Stimulated activated CD8-positive, alpha-beta memory T cell treated with anti-CD3 and anti-CD28 coated beads, Interleukin-4, amount 100 ng/mL, for 48 hours (primary cell): Measurements from ENCODE around the gene RUNX2.

ENCODE experiments used
- DNase-seq: peaks from one replicate; pipeline ENCODE4 v3.0.0-alpha.2; 2020

The RUNX2 gene

GRCh38 chr6:45687570-45687969 is 359.4 kb downstream of the RUNX2 start:
- DNase-seq, result no peak

DNA sequence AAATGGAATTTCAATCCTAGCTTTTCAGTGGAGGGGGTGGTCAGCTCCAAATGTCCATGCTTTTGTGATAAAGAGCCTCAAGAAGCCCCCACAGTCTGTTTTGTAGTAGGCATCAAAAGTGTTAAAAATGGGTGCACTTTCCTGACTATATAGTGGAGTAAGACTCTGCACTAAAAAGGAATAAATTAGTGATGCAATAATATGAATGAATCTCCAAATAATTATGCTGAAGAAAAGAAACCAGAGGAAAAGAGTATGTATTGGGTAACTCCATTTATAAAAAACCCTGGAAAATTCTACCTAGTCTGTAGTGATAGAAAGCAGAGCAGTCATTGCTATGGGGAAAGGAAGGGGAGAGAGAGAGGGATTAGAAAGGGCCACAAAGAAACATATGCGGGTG is 360.1 kb downstream of the RUNX2 start:
- no peak for DNase-seq

DNA sequence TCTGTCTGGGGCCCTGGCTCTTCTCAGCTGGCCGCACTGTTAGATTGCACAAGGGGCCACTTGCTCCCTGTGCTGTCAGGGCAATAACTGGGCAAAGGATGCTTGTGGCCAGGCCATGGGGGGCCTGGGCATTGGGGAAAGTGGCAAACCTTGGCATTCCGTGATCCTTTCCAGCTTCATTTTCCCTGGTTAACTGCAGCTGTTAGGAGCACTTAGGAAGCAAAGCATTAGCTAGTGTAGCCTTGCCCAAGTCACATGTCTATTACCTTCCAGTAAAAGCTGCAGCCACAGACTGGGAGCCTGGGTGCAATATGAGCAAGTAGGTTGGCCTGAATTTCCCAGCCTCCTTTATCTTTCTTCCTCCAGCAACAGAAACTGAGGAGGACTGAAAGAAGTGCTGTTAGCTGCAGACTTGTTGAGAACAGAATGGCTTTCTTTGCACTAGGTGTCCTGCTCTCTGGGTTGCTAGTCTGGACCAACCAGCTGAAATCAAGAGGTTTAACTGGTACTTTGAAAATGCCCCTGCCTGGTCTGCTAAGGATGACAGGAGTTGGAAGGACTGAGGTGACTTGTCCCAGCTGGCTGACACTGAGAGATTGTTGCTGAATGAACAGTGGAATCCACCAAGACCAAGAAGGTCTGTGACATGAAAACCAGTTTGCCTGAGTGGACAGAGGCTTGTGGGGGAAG is 361.9 kb downstream of the RUNX2 start:
- no peak for DNase-seq

DNA sequence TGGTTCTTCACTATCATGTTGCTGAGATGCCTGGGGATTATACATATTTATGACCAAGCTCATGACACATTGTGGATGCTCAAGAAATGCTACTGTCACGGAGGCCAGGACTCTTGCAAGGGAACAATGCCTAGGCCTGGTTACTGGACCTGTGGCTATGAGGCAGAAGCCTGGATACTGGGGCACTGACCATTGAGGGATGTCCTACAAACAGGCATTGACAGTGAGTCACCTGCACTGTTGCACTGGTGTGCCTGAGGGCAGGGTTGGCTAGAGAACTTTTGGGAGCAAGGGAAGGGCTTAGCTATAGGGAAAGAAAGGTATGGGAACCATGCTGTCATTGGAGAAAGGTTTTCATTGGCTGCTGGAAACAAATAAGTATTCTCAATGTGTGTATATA is 362.7 kb downstream of the RUNX2 start:
- DNase-seq, result no peak

GRCh38 chr6:45691426-45691825 is 363.3 kb downstream of the RUNX2 start:
- no peak for DNase-seq

- DNase-seq, result no peak
Observed at GRCh38 chr6:45692021-45692420, 363.9 kb downstream of the RUNX2 start.

DNA sequence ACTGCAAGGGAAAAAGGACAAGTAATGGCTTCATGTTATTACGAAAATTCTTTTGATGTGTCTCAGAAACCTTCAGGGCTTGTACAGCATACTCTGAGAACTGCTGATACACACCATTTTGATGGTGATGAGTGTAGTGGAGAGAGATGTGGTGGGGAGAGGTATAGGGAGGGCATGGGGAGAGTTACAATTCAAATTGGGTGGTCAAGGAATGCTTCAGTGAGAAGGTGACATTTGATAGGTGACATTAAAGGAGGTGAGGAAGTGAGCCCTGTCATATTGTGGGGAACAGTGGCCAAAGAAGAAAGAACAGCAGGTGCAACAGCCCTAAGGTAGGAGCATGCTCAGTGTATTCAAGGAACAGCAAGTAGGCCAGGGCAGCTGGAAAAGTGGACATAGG is 368.6 kb downstream of the RUNX2 start:
- no peak for DNase-seq

DNA sequence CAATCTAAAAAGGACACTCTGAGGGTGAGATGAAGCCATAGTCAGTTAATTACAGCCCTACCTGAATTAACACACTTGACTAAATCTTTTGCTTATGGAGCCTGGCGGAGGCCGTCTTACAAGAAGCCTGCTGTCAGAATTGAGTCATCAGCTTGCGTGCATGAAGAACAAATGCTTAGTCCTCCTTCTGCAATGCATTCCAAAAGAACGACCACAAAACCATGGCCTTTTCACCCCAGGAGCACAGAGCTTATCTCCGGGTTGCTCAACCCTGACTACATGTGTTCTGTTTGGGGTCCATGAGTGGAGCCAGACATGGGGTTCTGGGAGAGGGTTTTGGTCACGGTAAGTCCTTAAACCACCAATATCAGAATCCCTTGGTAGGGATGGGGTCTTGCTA is 369.5 kb downstream of the RUNX2 start:
- DNase-seq, result no peak

DNA sequence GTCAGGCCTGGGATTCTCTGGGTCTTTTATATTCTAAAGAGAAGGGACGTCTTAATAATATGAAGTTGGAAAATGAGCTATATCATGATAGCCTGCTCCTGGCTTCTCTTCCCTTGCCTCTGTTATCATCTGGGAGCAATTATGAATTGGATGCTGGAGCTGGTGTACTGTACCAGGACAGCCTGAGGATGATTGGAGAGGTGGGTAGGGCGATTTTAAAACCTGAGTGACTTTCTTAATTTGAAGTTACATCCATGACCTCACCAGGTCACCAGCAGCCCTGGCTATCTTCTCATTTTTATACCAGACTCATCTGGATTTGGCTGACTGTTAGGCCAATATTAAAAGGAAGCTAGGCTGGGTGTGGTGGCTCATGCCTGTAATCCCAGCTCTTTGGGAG is 369.9 kb downstream of the RUNX2 start:
- DNase-seq, result no peak

- no peak for DNase-seq
Observed at GRCh38 chr6:45699663-45700062, 371.5 kb downstream of the RUNX2 start.

DNA sequence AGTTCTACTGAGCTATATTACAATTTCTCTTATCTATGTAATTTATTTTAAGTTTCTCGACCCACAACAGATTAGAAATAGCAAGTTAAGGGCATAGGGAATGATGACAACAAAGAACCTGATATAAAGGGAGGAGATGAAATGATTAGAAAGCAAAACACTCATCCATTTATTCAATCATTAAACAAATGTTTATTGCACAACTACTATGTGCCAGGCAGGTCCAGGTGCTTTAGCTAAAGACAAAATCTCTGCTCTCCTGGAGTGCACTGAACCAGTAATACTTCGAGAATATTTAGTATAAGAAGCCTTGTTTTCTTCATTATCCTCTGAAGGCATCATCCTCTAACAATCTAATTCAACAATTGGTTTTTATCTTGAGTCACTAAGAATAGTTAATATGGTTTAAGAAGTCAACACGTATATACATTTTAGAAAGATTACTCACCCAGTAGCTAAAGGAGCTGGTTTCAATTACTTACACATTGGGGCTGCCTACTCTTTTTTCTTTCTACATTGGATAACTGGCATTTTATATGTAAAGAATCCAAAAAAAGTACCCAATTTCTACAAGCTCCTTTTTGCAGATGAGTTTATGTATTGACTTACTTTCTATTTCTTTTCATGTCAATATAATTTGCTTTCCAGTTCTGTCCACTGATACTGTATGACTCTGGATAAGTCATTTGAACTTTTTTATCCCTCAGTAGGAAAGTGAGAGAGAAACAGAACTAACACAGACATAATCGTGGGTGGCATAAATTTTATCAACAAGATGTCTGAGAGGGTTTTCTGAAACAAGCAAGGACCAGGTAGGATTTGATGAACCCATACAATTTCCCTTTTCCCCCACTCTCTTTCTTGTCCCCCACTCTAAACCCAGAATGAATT is 375.0 kb downstream of the RUNX2 start:
- DNase-seq, result no peak

- DNase-seq, result no peak
Observed at GRCh38 chr6:45704056-45704800, 376.1 kb downstream of the RUNX2 start.

DNA sequence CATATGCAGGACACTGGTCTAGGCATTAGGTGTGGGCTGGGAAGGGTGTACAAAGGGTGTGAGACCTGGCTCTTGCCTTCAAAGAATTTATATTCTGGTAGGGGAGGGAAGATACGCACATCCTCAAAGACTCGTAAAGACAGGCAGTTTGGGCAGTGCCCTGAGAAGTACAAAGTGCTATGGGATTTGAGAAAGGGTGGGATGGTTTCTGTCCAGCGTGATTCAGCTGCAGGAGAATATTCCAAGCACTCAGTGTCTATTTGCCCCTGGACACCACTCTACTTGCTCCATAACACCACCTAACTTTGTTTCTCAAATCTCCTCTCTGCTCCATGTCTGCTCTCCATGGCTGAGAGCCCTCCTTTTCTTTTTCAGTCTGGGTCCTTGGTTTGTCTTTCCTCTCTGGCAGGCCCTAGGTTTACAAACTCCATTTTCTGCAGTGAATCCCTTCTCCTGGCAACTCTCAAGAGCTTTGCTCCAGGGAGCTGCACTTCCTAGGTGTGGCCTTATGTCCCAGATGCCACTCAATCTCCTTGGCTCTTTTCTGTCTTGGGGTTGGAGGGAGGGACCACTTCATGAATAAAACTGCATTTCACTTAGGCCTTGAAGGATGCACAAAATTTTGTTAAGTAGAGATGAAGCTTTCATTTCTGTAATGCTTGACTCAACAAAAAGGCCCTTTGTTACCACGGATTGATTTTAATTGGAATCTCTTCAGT is 377.2 kb downstream of the RUNX2 start:
- DNase-seq, result no peak

GRCh38 chr6:45706319-45706718 is 378.2 kb downstream of the RUNX2 start:
- DNase-seq, result peak; percentile 53

DNA sequence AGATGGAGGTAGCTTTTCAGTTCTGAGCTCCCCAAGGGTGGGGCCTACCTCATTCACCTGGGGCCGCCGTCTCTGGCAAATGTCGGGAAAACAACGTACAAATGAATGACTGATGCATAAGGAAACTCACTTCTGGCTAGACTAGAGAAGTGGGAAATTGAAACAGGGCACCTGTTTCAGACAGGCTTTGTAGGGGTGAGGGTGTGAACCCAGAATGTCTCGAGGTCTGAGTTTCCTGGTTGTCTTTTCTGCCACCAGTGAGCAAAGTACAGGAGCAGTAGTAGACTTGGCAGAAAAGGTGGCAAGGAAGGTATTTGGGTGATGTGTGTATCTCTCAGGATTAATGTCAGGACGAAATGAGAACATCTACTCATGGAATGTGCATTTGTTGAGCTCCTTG is 379.0 kb downstream of the RUNX2 start:
- DNase-seq, result peak; percentile 44

- no peak for DNase-seq
Observed at GRCh38 chr6:45709781-45710220, 381.7 kb downstream of the RUNX2 start.

- DNase-seq, result peak; percentile 93
Observed at GRCh38 chr6:45710304-45710821, 382.2 kb downstream of the RUNX2 start.

GRCh38 chr6:45712076-45712475 is 383.9 kb downstream of the RUNX2 start:
- no peak for DNase-seq

- DNase-seq, result no peak
Observed at GRCh38 chr6:45712786-45713185, 384.7 kb downstream of the RUNX2 start.
